ENCODE data around the gene NAA40. TPM values are rescaled to one million over a fixed set of nuclear protein-coding genes. Genes with fewer than 3 reads are reported as not detected.
A peak's percentile ranks its signal among the peaks of the same experiment; 100 is the strongest.

NAA40 gene
- total and polyA plus RNA-seq, 2 of the 13 experiments (the other 11 are each of a cell fraction or from before 2014, with no cell fraction given), result 11.1 to 17.9 TPM

- CTCF ChIA-PET (ENCODE audit: low intra/inter-chr PET ratio, low total read pairs), result no interaction called here
- Histone ChIP-seq H3K79me2 (ENCODE audit: insufficient read depth, low read length) (peaks cover 23% of the 10 kb centered on the region), H4K20me1 (ENCODE audit: insufficient read depth, low read length) (no peaks in the 10 kb centered on the region; the same call in 1 of the 2 replicates), H2AFZ (ENCODE audit: low read length) (no peak overlapping the region), H3K36me3 (replicated peaks in 1 of 2; ENCODE audit: control insufficient read depth in 1 of 2, insufficient read depth in 2 of 2, low read length in 2 of 2) (peaks cover 11 to 46% of the 10 kb centered on the region in 2 experiments; a peak in 4 of 5 replicates), H3K9me3 (ENCODE audit: low read length) (no peaks in the 10 kb centered on the region), H3K27me3 (ENCODE audit: control insufficient read depth in 1 of 2, insufficient read depth in 2 of 2, low read length in 2 of 2) (no peaks in the 10 kb centered on the region), H3K4me1 (ENCODE audit: insufficient read depth, low read length) (peaks cover 14% of the 10 kb centered on the region), H3K4me3 (replicated peaks in 1 of 3; ENCODE audit: insufficient read depth in 1 of 3, low read depth in 2 of 3, low read length in 3 of 3) (no peak overlapping the region), H3K4me2 (ENCODE audit: low read depth, low read length) (no peak overlapping the region), H3K9ac (ENCODE audit: insufficient read depth, low read depth, low read length) (no peak overlapping the region), H3K27ac (ENCODE audit: extremely low read length, insufficient read depth, low read length) (no peak overlapping the region)
- in situ Hi-C loops (cut with HindIII; ENCODE audit: extremely low pct_ligation_motif_present, low pct_unique_long_range_greater_than_20kb) (no loop called here), intact Hi-C loops (cut with micrococcal nuclease; ENCODE audit: unreplicated experiment) (no loop called here)
- POLR2A ChIA-PET, result interaction anchor here (1.3 kb wide), 1 partner anchor 14 kb away, joined by 5 read pairs; no protein-coding TSS in a partner anchor
- WGBS (ENCODE audit: low lambda C conversion rate), result 98% methylated on average over 10 of the region's 10 CpGs
- DNase-seq (ENCODE audit: low spot score), result no peak
- no peak for FAIRE-seq
- no TSS peak for BruUV-seq (replicated peaks)
- no peak for ATAC-seq
- TF ChIP-seq REST (IDR thresholded peaks at IDR 0.05; ENCODE audit: borderline replicate concordance in 1 of 2, low read depth in 1 of 2, low read length in 2 of 2) (0 out of 4 replicates have a peak, but pooled peaks of 1 of the 2 experiments have one; percentile 32), FOSL1 (CRISPR knock-in tag; IDR thresholded peaks at IDR 0.05; ENCODE audit: borderline replicate concordance) (no peak), CEBPG (CRISPR knock-in tag; IDR thresholded peaks at IDR 0.05) (no peak), SIN3A (IDR thresholded peaks at IDR 0.05; ENCODE audit: borderline replicate concordance, low read depth, low read length) (no peak), ZNF17 (CRISPR knock-in tag; IDR thresholded peaks at IDR 0.05) (no peak), ZSCAN31 (CRISPR knock-in tag; IDR thresholded peaks at IDR 0.05; ENCODE audit: low read depth) (no peak), ZNF263 (CRISPR knock-in tag; IDR thresholded peaks at IDR 0.05) (no peak)
Measured at GRCh38 chr11:63991558-63991957, 52.8 kb downstream of the NAA40 start.
